A673 (cell line): ENCODE measurements around the gene TTLL11.

Experiments
- CTCF ChIP-seq: fragments of 300-800, 200-600 bp; sonication (generic); conservative IDR thresholded peaks from 2 replicates; pipeline ENCODE4 v1.5.1; 2017; ENCODE audit warnings: low read depth, mild to moderate bottlenecking, antibody characterized with exemption, low read length, moderate library complexity, mixed read lengths
- EZH2 ChIP-seq: fragments of 200-600 bp; sonication (generic); IDR thresholded peaks from 2 replicates; pipeline ENCODE4 v1.6.1; 2017; ENCODE audit warnings: borderline replicate concordance, low read depth, mild to moderate bottlenecking, mixed read lengths, antibody characterized with exemption, low read length; ENCODE audit not compliant: poor library complexity, severe bottlenecking

GRCh38 chr9:122138560-122139268 is 45.6 kb upstream of the TTLL11 start:
- no peak for TF ChIP-seq CTCF
- TF ChIP-seq EZH2, result no peak
